Tongue (tissue), 2 donors: ENCODE measurements around the gene DHRS1. TPM values are rescaled to one million over a fixed set of nuclear protein-coding genes. Genes with fewer than 3 reads are reported as not detected.

ENCODE experiments used
- DNase-seq: peaks from one replicate; pipeline ENCODE4 v3.0.0-alpha.2; 2015
- total RNA-seq: library from RNA; depleted of rRNA; stranded (reverse); fragments of >200 nt; gene quantifications from one replicate; pipeline ENCODE4 v1.2.3, GENCODE V29; 2014

The DHRS1 gene
- total RNA-seq, 1 donor from 2014 or later: 13.0 TPM

- peak; percentile 40 for DNase-seq
These were observed 10.1 kb upstream of the DHRS1 start, which contains the start of gene LTB4R2 for GRCh38 chr14:24309538-24310264. Gene LTB4R2 (plus strand): TSS chr14:24310140. CDS start chr14:24310665, 525 bp downstream.

GRCh38 chr14:24308342-24309124, 9.0 kb upstream of the DHRS1 start:
- DNase-seq: no peak

- peak; percentile 80 for DNase-seq
These were observed 8.2 kb upstream of the DHRS1 start, which contains the start of gene CIDEB for GRCh38 chr14:24307575-24308341. Gene CIDEB (minus strand): TSS chr14:24307977. CDS start chr14:24307858, 119 bp downstream.

GRCh38 chr14:24307156-24307574, 7.6 kb upstream of the DHRS1 start:
- DNase-seq: no peak

- no peak for DNase-seq
These were observed 4.4 kb upstream of the DHRS1 start for GRCh38 chr14:24304019-24304387.

- DNase-seq: no peak
These were observed 873 bp upstream of the DHRS1 start for GRCh38 chr14:24300326-24300980.

GRCh38 chr14:24298892-24299254, 707 bp downstream of the DHRS1 start:
- no peak for DNase-seq

- DNase-seq: peak; percentile 37
These were observed 2.2 kb downstream of the DHRS1 start for GRCh38 chr14:24297190-24297964.

GRCh38 chr14:24296341-24297157, 3.0 kb downstream of the DHRS1 start:
- peak; percentile 83 for DNase-seq

GRCh38 chr14:24293525-24293924, 6.1 kb downstream of the DHRS1 start:
- DNase-seq: no peak

GRCh38 chr14:24292118-24292807, 7.3 kb downstream of the DHRS1 start:
- no peak for DNase-seq

GRCh38 chr14:24291446-24292117, 8.0 kb downstream of the DHRS1 start:
- no peak for DNase-seq

GRCh38 chr14:24290746-24291145, 8.8 kb downstream of the DHRS1 start:
- DNase-seq: no peak

GRCh38 chr14:24289649-24290280, 9.8 kb downstream of the DHRS1 start:
- no peak for DNase-seq

- no peak for DNase-seq
These were observed 12.6 kb downstream of the DHRS1 start for GRCh38 chr14:24286996-24287395.

GRCh38 chr14:24285351-24285750, 14.2 kb downstream of the DHRS1 start:
- DNase-seq: no peak

- no peak for DNase-seq
These were observed 15.0 kb downstream of the DHRS1 start for GRCh38 chr14:24284501-24285035.

- DNase-seq: no peak
These were observed 15.7 kb downstream of the DHRS1 start for GRCh38 chr14:24283796-24284460.
